ENCODE data around the gene PIRT.

Gene PIRT

DNA sequence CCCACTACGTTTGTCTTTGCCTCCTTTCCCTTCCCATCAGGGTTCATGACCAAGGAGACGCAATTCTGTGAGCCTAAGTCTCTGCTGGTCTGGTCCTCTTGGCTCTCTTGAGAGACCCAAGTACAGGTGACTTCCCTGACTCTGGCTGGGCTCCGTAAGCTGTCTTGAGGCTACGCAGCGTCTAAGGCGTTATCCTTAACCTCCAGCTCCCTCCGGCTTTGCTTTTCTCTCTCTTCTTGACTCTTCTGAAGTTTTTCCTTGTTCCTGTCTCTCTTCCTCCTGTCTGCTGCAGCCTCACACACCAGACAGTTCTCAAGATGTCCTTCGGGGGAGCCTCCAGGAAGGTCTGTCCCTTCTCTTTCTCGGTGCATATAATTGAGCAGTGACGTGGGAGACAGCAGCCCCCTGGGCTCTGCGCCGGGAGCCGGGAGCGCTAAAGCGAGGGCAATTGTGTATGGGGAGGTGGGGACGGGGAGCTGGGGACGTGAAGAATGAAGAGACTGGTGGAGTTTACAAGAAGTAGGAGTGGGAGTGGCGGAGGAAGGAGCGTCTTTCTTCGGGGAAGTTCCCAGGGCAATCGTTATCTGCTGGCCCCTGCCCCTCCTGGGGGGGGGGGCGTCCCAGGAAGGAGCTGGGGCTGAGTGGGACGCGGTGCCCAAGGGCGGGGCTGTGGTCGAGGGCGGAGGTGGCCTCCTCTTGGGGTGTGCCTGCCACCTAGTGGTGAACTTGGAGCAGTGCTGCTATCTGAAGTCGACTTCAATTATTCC lies 6.9 kb upstream of the PIRT start:
- H3K4ac ChIP-seq (ENCODE audit: low read length): no peak overlapping the region
- DNase-seq (ENCODE audit: low spot score): peak; percentile 58
- no peak overlapping the region for H3K18ac ChIP-seq (ENCODE audit: low read length)
- H4K91ac ChIP-seq (ENCODE audit: low read depth, low read length, poor library complexity): no peak overlapping the region
- H3K79me1 ChIP-seq (ENCODE audit: low read depth, low read length): no peaks in the 10 kb centered on the region
- peak overlapping the region; percentile 60 for H3K4me2 ChIP-seq (ENCODE audit: insufficient read depth, low read length, poor library complexity, severe bottlenecking)
- H2BK120ac ChIP-seq (ENCODE audit: low read depth, low read length): no peak overlapping the region
- H2BK5ac ChIP-seq (ENCODE audit: low read length): no peak overlapping the region
- H3K4me3 ChIP-seq (ENCODE audit: low read length in 2 of 2): peak overlapping the region in 1 of 2 donors; percentile 19
- H2AK5ac ChIP-seq (ENCODE audit: low read depth, low read length): no peak overlapping the region
- H3K9ac ChIP-seq (ENCODE audit: low read depth, low read length, poor library complexity): no peak overlapping the region
- no peak overlapping the region for H2BK12ac ChIP-seq (ENCODE audit: low read length)
- H3K36me3 ChIP-seq (replicated peaks in 1 of 2; ENCODE audit: control insufficient read depth in 2 of 2, insufficient read depth in 2 of 2, low read length in 2 of 2): no peaks in the 10 kb centered on the region
- H3K27ac ChIP-seq (replicated peaks; ENCODE audit: low read length): no peak overlapping the region
- H3K4me1 ChIP-seq (ENCODE audit: control insufficient read depth in 2 of 2, insufficient read depth in 1 of 2, low read depth in 1 of 2, low read length in 2 of 2): peaks cover 0 to 2% of the 10 kb centered on the region in 2 donors
- H3K9me3 ChIP-seq (replicated peaks in 1 of 2; ENCODE audit: control insufficient read depth in 2 of 2, insufficient read depth in 1 of 2, low read depth in 1 of 2, low read length in 2 of 2): peaks cover 0 to 4% of the 10 kb centered on the region in 2 donors
- no peak overlapping the region for H2BK15ac ChIP-seq (ENCODE audit: low read length)
- peaks cover 0 to 17% (median 14%) of the 10 kb centered on the region in 3 experiments for H3K27me3 ChIP-seq (ENCODE audit: control insufficient read depth in 3 of 3, insufficient read depth in 3 of 3, low read depth in 1 of 3, low read length in 3 of 3)
- no peak overlapping the region for H4K8ac ChIP-seq (ENCODE audit: low read depth, low read length)
- peak overlapping the region; percentile 9 for H3K23ac ChIP-seq (ENCODE audit: low read depth, low read length, poor library complexity)
- peak overlapping the region; percentile 91 for H2AFZ ChIP-seq (ENCODE audit: low read length)
- no CpG with 5 or more reads among the region's 28 CpGs for WGBS, 2 donors (ENCODE audit: extremely low coverage in 2 of 2, insufficient read length in 2 of 2, insufficient replicate concordance in 1 of 2)
- H3K14ac ChIP-seq (ENCODE audit: low read length): no peak overlapping the region

GRCh38 chr17:10843811-10844210 lies 5.9 kb upstream of the PIRT start:
- no peak for DNase-seq (ENCODE audit: low spot score)
- H4K91ac ChIP-seq (ENCODE audit: low read depth, low read length, poor library complexity): no peak overlapping the region
- H3K4me3 ChIP-seq (ENCODE audit: low read length in 2 of 2): no peak overlapping the region
- no peak overlapping the region for H3K14ac ChIP-seq (ENCODE audit: low read length)
- no peak overlapping the region for H2BK5ac ChIP-seq (ENCODE audit: low read length)
- no peak overlapping the region for H3K18ac ChIP-seq (ENCODE audit: low read length)
- no peaks in the 10 kb centered on the region for H3K79me1 ChIP-seq (ENCODE audit: low read depth, low read length)
- H2BK12ac ChIP-seq (ENCODE audit: low read length): no peak overlapping the region
- peaks cover 0 to 17% (median 14%) of the 10 kb centered on the region in 3 experiments for H3K27me3 ChIP-seq (ENCODE audit: control insufficient read depth in 3 of 3, insufficient read depth in 3 of 3, low read depth in 1 of 3, low read length in 3 of 3)
- H3K36me3 ChIP-seq (replicated peaks in 1 of 2; ENCODE audit: control insufficient read depth in 2 of 2, insufficient read depth in 2 of 2, low read length in 2 of 2): no peaks in the 10 kb centered on the region
- no CpG with 5 or more reads among the region's 7 CpGs for WGBS, 2 donors (ENCODE audit: extremely low coverage in 2 of 2, insufficient read length in 2 of 2, insufficient replicate concordance in 1 of 2)
- H3K23ac ChIP-seq (ENCODE audit: low read depth, low read length, poor library complexity): no peak overlapping the region
- H3K27ac ChIP-seq (replicated peaks; ENCODE audit: low read length): no peak overlapping the region
- peak overlapping the region; percentile 7 for H2AFZ ChIP-seq (ENCODE audit: low read length)
- no peak overlapping the region for H2BK15ac ChIP-seq (ENCODE audit: low read length)
- H2AK5ac ChIP-seq (ENCODE audit: low read depth, low read length): no peak overlapping the region
- peaks cover 0 to 4% of the 10 kb centered on the region in 2 donors for H3K9me3 ChIP-seq (replicated peaks in 1 of 2; ENCODE audit: control insufficient read depth in 2 of 2, insufficient read depth in 1 of 2, low read depth in 1 of 2, low read length in 2 of 2)
- no peak overlapping the region for H3K9ac ChIP-seq (ENCODE audit: low read depth, low read length, poor library complexity)
- H2BK120ac ChIP-seq (ENCODE audit: low read depth, low read length): no peak overlapping the region
- no peak overlapping the region for H3K4me2 ChIP-seq (ENCODE audit: insufficient read depth, low read length, poor library complexity, severe bottlenecking)
- H4K8ac ChIP-seq (ENCODE audit: low read depth, low read length): no peak overlapping the region
- no peak overlapping the region for H3K4ac ChIP-seq (ENCODE audit: low read length)
- H3K4me1 ChIP-seq (ENCODE audit: control insufficient read depth in 2 of 2, insufficient read depth in 1 of 2, low read depth in 1 of 2, low read length in 2 of 2): peaks cover 0 to 2% of the 10 kb centered on the region in 2 donors

- Histone ChIP-seq H3K79me1 (ENCODE audit: low read depth, low read length) (no peaks in the 10 kb centered on the region), H3K4me1 (ENCODE audit: control insufficient read depth in 2 of 2, insufficient read depth in 1 of 2, low read depth in 1 of 2, low read length in 2 of 2) (peaks cover 0 to 2% of the 10 kb centered on the region in 2 donors)
Observed at GRCh38 chr17:10842658-10843057, 4.8 kb upstream of the PIRT start.

DNA sequence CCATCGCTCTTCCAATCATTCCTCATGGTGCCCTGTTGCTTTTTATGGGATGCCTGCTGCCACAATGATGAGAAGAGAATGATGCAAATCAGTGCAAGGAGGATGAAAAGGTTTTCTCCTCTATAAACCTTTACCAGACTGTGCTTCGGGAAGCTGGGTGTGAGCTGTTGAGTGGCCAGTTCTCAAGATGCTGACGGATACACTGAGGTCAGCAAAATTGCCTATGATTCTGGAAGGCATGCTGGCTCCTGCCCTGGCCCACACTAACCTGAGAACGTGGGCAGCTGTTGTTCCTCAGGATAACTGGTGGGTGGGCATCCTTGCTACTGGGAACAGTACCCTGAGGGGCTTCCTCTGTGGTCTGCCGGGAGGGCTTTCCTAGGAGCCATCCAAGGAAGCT lies 795 bp upstream of the PIRT start:
- no peak overlapping the region for H3K4me2 ChIP-seq (ENCODE audit: insufficient read depth, low read length, poor library complexity, severe bottlenecking)
- no peak overlapping the region for H3K18ac ChIP-seq (ENCODE audit: low read length)
- H3K36me3 ChIP-seq (replicated peaks in 1 of 2; ENCODE audit: control insufficient read depth in 2 of 2, insufficient read depth in 2 of 2, low read length in 2 of 2): no peaks in the 10 kb centered on the region
- H3K23ac ChIP-seq (ENCODE audit: low read depth, low read length, poor library complexity): no peak overlapping the region
- H2BK12ac ChIP-seq (ENCODE audit: low read length): no peak overlapping the region
- H3K27me3 ChIP-seq (ENCODE audit: control insufficient read depth in 3 of 3, insufficient read depth in 3 of 3, low read depth in 1 of 3, low read length in 3 of 3): peaks cover 0 to 4% (median 4%) of the 10 kb centered on the region in 3 experiments
- H4K91ac ChIP-seq (ENCODE audit: low read depth, low read length, poor library complexity): no peak overlapping the region
- no peak overlapping the region for H2BK120ac ChIP-seq (ENCODE audit: low read depth, low read length)
- DNase-seq (ENCODE audit: low spot score): no peak
- H2BK15ac ChIP-seq (ENCODE audit: low read length): no peak overlapping the region
- H3K79me1 ChIP-seq (ENCODE audit: low read depth, low read length): no peaks in the 10 kb centered on the region
- H3K4ac ChIP-seq (ENCODE audit: low read length): no peak overlapping the region
- H3K9me3 ChIP-seq (replicated peaks in 1 of 2; ENCODE audit: control insufficient read depth in 2 of 2, insufficient read depth in 1 of 2, low read depth in 1 of 2, low read length in 2 of 2): peaks cover 0 to 2% of the 10 kb centered on the region in 2 donors
- no peak overlapping the region for H3K27ac ChIP-seq (replicated peaks; ENCODE audit: low read length)
- H2AFZ ChIP-seq (ENCODE audit: low read length): no peak overlapping the region
- WGBS, 2 donors (ENCODE audit: extremely low coverage in 2 of 2, insufficient read length in 2 of 2, insufficient replicate concordance in 1 of 2): no CpG with 5 or more reads among the region's 5 CpGs
- no peak overlapping the region for H3K14ac ChIP-seq (ENCODE audit: low read length)
- H2BK5ac ChIP-seq (ENCODE audit: low read length): no peak overlapping the region
- H4K8ac ChIP-seq (ENCODE audit: low read depth, low read length): no peak overlapping the region
- no peak overlapping the region for H2AK5ac ChIP-seq (ENCODE audit: low read depth, low read length)
- peaks cover 0 to 3% of the 10 kb centered on the region in 2 donors for H3K4me1 ChIP-seq (ENCODE audit: control insufficient read depth in 2 of 2, insufficient read depth in 1 of 2, low read depth in 1 of 2, low read length in 2 of 2)
- H3K9ac ChIP-seq (ENCODE audit: low read depth, low read length, poor library complexity): no peak overlapping the region
- H3K4me3 ChIP-seq (ENCODE audit: low read length in 2 of 2): no peak overlapping the region

More at GRCh38 chr17:10842658-10843057, 4.8 kb upstream of the PIRT start:
- no peak for DNase-seq (ENCODE audit: low spot score)
- H4K91ac ChIP-seq (ENCODE audit: low read depth, low read length, poor library complexity): no peak overlapping the region
- no peak overlapping the region for H2AK5ac ChIP-seq (ENCODE audit: low read depth, low read length)
- H2AFZ ChIP-seq (ENCODE audit: low read length): no peak overlapping the region
- no peak overlapping the region for H3K4ac ChIP-seq (ENCODE audit: low read length)
- H2BK15ac ChIP-seq (ENCODE audit: low read length): no peak overlapping the region
- H3K27ac ChIP-seq (replicated peaks; ENCODE audit: low read length): no peak overlapping the region
- no peak overlapping the region for H3K18ac ChIP-seq (ENCODE audit: low read length)
- WGBS, 2 donors (ENCODE audit: extremely low coverage in 2 of 2, insufficient read length in 2 of 2, insufficient replicate concordance in 1 of 2): no CpG with 5 or more reads among the region's 4 CpGs
- no peak overlapping the region for H3K23ac ChIP-seq (ENCODE audit: low read depth, low read length, poor library complexity)
- no peaks in the 10 kb centered on the region for H3K36me3 ChIP-seq (replicated peaks in 1 of 2; ENCODE audit: control insufficient read depth in 2 of 2, insufficient read depth in 2 of 2, low read length in 2 of 2)
- H2BK120ac ChIP-seq (ENCODE audit: low read depth, low read length): no peak overlapping the region
- peaks cover 0 to 4% of the 10 kb centered on the region in 2 donors for H3K9me3 ChIP-seq (replicated peaks in 1 of 2; ENCODE audit: control insufficient read depth in 2 of 2, insufficient read depth in 1 of 2, low read depth in 1 of 2, low read length in 2 of 2)
- peaks cover 0 to 17% (median 14%) of the 10 kb centered on the region in 3 experiments for H3K27me3 ChIP-seq (ENCODE audit: control insufficient read depth in 3 of 3, insufficient read depth in 3 of 3, low read depth in 1 of 3, low read length in 3 of 3)
- H4K8ac ChIP-seq (ENCODE audit: low read depth, low read length): no peak overlapping the region
- H3K4me2 ChIP-seq (ENCODE audit: insufficient read depth, low read length, poor library complexity, severe bottlenecking): no peak overlapping the region
- H3K14ac ChIP-seq (ENCODE audit: low read length): no peak overlapping the region
- no peak overlapping the region for H3K4me3 ChIP-seq (ENCODE audit: low read length in 2 of 2)
- no peak overlapping the region for H3K9ac ChIP-seq (ENCODE audit: low read depth, low read length, poor library complexity)
- H2BK12ac ChIP-seq (ENCODE audit: low read length): no peak overlapping the region
- H2BK5ac ChIP-seq (ENCODE audit: low read length): no peak overlapping the region
